Stimulated activated CD4-positive, alpha-beta T cell treated with anti-CD3 and anti-CD28 coated beads, Interleukin-1b, Interleukin-23, amount 100 ng/mL, for 48 hours (primary cell): ENCODE data around the gene AFF2.

Source experiments
- DNase-seq: peaks from one replicate; pipeline ENCODE4 v3.0.0-alpha.2; 2020

AFF2 gene

GRCh38 chrX:148537556-148538182 is 37.3 kb downstream of the AFF2 start:
- no peak for DNase-seq

GRCh38 chrX:148538582-148538981 is 38.2 kb downstream of the AFF2 start:
- no peak for DNase-seq

GRCh38 chrX:148540114-148540513 is 39.7 kb downstream of the AFF2 start:
- no peak for DNase-seq

- DNase-seq: no peak
These were observed 40.5 kb downstream of the AFF2 start for GRCh38 chrX:148540671-148541583.

GRCh38 chrX:148541584-148541940 is 41.1 kb downstream of the AFF2 start:
- DNase-seq: no peak

- no peak for DNase-seq
These were observed 42.3 kb downstream of the AFF2 start for GRCh38 chrX:148542481-148543255.

- no peak for DNase-seq
These were observed 52.4 kb downstream of the AFF2 start for GRCh38 chrX:148552775-148553174.

- no peak for DNase-seq
These were observed 54.7 kb downstream of the AFF2 start for GRCh38 chrX:148555101-148555500.

- no peak for DNase-seq
These were observed 55.3 kb downstream of the AFF2 start for GRCh38 chrX:148555571-148556243.

GRCh38 chrX:148556498-148556897 is 56.1 kb downstream of the AFF2 start:
- DNase-seq: no peak

GRCh38 chrX:148562846-148563245 is 62.4 kb downstream of the AFF2 start:
- DNase-seq: no peak

GRCh38 chrX:148567229-148567628 is 66.8 kb downstream of the AFF2 start:
- DNase-seq: no peak

GRCh38 chrX:148567779-148568178 is 67.4 kb downstream of the AFF2 start:
- no peak for DNase-seq

- DNase-seq: no peak
These were observed 68.3 kb downstream of the AFF2 start for GRCh38 chrX:148568763-148569162.

- no peak for DNase-seq
These were observed 71.9 kb downstream of the AFF2 start for GRCh38 chrX:148572337-148572736.

- no peak for DNase-seq
These were observed 72.7 kb downstream of the AFF2 start for GRCh38 chrX:148573119-148573518.

GRCh38 chrX:148574237-148574973 is 74.0 kb downstream of the AFF2 start:
- DNase-seq: no peak

- DNase-seq: no peak
These were observed 76.0 kb downstream of the AFF2 start for GRCh38 chrX:148576396-148576795.

- no peak for DNase-seq
These were observed 77.3 kb downstream of the AFF2 start for GRCh38 chrX:148577741-148578140.

GRCh38 chrX:148580016-148580415 is 79.6 kb downstream of the AFF2 start:
- DNase-seq: no peak

GRCh38 chrX:148582353-148582752 is 81.9 kb downstream of the AFF2 start:
- DNase-seq: no peak

GRCh38 chrX:148588649-148589310 is 88.4 kb downstream of the AFF2 start:
- no peak for DNase-seq
